Stimulated activated CD4-positive, alpha-beta T cell treated with anti-CD3 and anti-CD28 coated beads, Interleukin-15, amount 100 ng/mL, for 24 hours (primary cell): ENCODE data around the gene SEZ6L.

Experiments
- DNase-seq: peaks from one replicate; pipeline ENCODE4 v3.0.0-alpha.2; 2020

SEZ6L gene

GRCh38 chr22:26185190-26185589 is 15.9 kb downstream of the SEZ6L start:
- no peak for DNase-seq

- DNase-seq: no peak
Measured at GRCh38 chr22:26188341-26188740, 19.1 kb downstream of the SEZ6L start.

DNA sequence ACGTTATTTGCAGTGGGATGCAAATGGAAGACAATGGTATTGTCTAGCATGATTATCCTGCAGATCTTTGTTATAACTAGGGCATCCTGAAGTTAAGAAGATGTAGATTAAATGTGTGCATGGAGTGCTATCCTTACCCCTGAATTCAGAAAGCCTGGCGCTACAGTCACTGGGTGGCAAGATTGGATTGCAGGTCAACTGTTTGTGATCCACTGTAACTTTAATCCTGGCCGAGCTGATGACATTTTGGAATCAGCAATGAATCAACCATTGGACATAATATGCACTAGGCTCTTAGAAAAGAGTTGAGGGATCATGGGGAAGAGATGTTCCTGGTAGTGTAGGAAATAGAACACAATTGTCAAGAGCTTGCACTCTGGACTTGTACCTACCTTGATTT is 25.1 kb downstream of the SEZ6L start:
- no peak for DNase-seq

DNA sequence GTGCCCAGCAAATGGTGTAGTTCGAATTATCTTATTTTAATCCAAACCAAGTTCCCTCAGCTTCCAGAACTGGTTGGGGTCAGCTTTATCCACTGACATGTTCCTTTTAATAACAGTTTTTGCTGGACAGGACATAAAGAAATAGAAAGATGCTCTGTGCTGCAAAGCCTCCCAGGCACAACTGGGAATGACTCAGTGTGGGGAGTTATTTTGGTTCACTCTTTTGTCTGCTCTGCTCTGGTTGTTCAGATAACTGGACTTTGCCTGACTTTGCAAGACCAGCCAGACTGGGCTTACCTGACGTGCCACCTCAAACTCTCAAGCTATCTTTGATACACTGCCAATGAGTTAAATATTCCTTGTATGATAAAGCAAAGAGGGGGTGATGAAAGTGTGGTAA is 25.6 kb downstream of the SEZ6L start:
- DNase-seq: no peak

DNA sequence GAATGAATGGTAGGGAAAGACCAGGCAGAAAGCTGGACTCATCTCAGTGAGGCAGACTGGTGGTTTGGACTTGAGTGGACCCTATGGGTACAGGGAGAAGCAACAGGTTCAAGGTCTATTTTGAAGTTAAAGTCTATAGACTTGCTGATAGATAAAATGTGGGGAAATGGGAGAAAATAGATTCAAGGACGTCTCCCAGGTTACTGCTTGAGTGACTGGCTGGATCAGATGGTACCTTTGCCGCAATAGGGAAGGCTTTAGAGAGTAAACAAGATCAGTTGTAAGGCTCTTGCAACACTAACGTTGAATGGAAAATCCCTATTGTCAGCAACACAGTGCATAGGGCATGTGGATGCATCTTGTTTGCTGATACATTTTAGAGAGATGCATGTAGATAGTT is 27.4 kb downstream of the SEZ6L start:
- no peak for DNase-seq

- no peak for DNase-seq
Measured at GRCh38 chr22:26197425-26197824, 28.2 kb downstream of the SEZ6L start.

- no peak for DNase-seq
Measured at GRCh38 chr22:26199665-26200064, 30.4 kb downstream of the SEZ6L start.

GRCh38 chr22:26202280-26202924 is 33.1 kb downstream of the SEZ6L start:
- DNase-seq: no peak

GRCh38 chr22:26205494-26205893 is 36.2 kb downstream of the SEZ6L start:
- no peak for DNase-seq

DNA sequence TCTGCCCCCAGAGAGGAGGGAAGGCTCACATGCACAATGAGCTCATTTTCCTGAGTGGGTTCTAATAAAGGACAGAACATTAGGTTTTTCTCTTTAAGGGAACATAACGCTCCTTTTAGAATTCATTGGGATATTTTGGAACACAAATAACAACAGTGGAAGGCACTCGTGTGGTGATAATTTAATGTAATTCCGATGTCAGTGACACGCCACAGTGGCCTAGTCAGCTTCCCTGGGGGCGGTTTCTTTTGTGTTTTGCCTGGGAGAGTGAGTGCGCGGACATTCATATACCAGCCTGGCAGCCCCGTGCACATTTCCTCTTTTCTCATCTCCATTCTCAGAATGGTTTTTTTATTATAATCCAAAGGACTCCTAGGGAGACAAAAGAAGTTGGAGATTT is 41.1 kb downstream of the SEZ6L start:
- DNase-seq: no peak

GRCh38 chr22:26213826-26214225 is 44.6 kb downstream of the SEZ6L start:
- no peak for DNase-seq

DNA sequence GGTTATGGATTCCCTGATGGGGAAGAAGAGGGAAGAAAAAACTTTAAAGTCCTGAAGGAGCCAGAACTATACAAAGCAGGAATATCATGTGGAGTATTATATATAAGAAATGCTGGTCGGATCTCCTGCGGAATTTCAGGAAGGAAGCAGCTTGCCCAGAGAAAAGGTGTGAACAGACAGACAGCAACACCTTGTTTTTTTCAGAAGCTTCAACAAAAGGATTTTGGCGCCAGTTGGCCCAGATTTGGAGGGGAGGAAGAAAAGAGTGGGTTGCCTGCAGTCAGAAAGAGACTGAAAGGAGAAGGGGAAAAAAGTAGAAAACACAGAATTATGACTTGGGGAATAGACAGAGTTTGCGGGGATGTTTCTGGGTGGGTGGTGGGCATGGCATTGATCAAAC is 45.2 kb downstream of the SEZ6L start:
- DNase-seq: no peak

GRCh38 chr22:26215736-26216135 is 46.5 kb downstream of the SEZ6L start:
- DNase-seq: no peak

- no peak for DNase-seq
Measured at GRCh38 chr22:26225207-26225606, 55.9 kb downstream of the SEZ6L start.

DNA sequence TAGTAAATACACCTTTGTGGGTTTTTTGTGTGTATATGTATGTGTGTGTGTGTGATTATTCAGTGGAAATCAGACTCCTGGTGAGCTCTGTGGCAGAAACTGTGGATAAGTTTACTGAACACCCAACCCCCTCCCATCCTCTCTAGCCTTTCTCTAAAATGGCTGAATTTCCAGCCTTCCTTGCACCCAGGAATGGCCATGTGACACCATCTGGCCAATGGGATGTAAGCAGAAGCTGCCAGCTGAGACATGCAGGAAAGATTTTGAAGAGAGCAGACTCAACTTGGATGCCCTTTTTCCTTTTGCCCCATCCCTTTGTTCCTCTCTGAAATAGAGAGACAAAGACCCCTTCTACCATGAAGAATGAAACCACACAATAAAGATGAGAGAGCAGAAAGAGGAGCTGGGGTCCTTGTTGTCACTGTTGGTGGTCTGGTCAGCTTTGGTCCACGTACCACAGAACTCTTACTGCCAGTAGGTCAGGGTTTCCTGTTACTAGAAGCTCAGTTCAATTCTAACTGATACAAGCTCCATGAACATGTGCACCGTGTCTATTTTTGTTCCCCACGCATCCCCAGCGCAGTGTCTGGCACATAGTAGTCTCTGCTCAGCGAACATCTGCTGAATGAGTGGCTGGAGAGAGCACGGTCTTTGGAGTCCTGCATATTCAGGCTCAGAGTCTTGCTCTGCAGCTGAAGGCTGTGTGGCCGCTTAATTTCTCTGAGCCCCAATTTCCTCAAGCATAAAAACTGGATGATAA is 57.5 kb downstream of the SEZ6L start:
- DNase-seq: no peak

DNA sequence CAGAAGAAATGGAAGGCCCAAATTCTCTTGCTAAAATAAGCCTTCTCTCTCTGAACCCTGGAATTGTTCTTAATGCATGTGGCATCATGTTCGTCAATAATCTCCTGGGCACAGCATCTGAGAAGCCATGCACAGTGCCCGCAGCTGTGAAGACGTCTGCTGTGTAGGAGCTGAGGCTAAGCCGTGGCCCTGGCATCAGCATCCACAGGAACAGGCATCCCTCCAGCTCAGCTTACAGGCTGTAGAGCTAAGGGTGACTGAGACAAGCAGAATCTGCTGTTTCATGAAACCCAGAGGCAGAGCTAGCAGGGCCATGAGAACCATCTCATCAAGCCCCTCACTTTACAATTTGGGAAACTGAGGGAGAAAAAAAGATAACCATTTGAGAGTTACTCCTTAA is 60.6 kb downstream of the SEZ6L start:
- no peak for DNase-seq

- no peak for DNase-seq
Measured at GRCh38 chr22:26234296-26234695, 65.0 kb downstream of the SEZ6L start.

- DNase-seq: no peak
Measured at GRCh38 chr22:26235792-26236487, 66.7 kb downstream of the SEZ6L start.

DNA sequence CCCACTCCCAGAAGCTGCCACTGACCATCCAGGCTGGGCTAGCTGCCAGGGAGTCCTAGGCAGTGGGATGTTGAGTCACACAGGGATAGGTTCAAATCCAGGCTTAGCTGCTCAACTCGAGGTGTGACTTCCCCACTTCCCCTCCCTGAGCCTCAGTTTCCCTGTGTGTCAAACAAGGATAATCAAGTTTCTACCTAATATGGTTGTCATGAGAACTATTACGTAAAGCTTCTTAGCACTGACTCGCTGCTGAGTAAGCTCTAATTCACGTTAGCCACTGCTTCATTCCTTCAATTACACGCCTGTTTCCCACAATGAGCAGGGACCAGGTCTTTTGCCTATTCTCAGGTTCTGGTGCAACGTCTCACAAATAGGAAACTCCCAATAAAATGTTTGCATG is 67.7 kb downstream of the SEZ6L start:
- no peak for DNase-seq

- DNase-seq: peak; percentile 3
Measured at GRCh38 chr22:26238596-26238995, 69.3 kb downstream of the SEZ6L start.

GRCh38 chr22:26239581-26239980 is 70.3 kb downstream of the SEZ6L start:
- no peak for DNase-seq

GRCh38 chr22:26241361-26241760 is 72.1 kb downstream of the SEZ6L start:
- no peak for DNase-seq

DNA sequence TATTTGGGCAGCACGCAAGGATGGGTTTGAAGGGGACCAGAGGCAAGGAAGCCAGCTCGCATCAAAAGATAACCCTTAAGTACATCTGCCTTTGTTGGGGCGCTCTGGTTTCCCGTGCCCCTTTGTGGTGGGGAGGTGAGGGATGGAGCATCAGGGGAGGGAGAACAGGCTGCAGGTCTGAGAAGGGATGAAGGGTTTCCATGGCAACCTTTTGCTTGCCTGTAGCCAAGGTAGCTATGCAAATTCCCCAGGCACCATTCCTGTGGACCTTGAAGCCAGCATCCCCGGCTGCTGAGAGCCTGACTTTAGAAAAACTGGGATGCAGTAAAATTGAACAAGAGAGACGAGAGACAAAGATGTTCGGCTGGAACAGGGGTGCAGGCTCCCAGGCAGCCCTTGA is 75.7 kb downstream of the SEZ6L start:
- no peak for DNase-seq

DNA sequence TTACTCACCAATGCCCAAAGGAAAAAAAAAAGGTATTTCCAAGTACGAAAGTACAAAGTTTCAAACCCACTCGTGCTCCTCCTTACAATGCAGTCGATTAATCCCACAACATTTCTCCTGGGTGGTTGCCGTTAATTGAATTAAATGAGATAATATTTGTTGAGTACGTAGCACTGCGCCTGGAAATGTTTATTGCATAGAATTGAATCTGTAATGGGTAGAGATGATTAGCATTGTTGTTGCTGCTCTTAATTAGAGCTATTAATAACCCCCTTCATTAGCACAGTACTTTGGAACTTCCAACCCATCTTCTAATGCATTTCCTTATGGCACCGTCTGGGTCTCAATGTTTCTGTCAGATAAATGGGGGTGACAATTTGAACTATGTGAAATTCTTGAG is 77.3 kb downstream of the SEZ6L start:
- DNase-seq: no peak
